Psoas muscle (tissue), 8 donors: ENCODE data around the gene MPV17L2. TPM values are rescaled to one million over a fixed set of nuclear protein-coding genes. Genes with fewer than 3 reads are reported as not detected.

ENCODE experiments used
- ATAC-seq, 4 donors: fragments of 200-7000 bp; cut with Tn5 transposase; one replicate each; pipeline ENCODE4 v1.9.1; 2020; ENCODE audit warnings: moderate library complexity in 3 of 4, mild to moderate bottlenecking in 2 of 4
- DNase-seq, 2 donors: peaks; one replicate each; pipeline ENCODE4 v3.0.0-alpha.2; 2020
- H3K27ac ChIP-seq: fragments of 200-600 bp; one replicate; pipeline ENCODE4 v1.8.0; 2022
- H3K27me3 ChIP-seq, 3 donors: fragments of 200-600 bp in 1 of 3; one replicate each; pipeline versions ENCODE4 v1.6.1 to v1.8.0; 2013 to 2022; ENCODE audit warnings: low read length in 2 of 3, mild to moderate bottlenecking in 2 of 3, moderate library complexity in 1 of 3; ENCODE audit not compliant: insufficient read depth in 3 of 3
- H3K36me3 ChIP-seq, 2 donors: fragments of 200-600 bp in 1 of 2; one replicate each; pipeline versions ENCODE4 v1.6.1 to v1.8.0; 2013 to 2022; ENCODE audit warnings: low read depth in 1 of 2, mild to moderate bottlenecking in 1 of 2, moderate library complexity in 1 of 2; ENCODE audit not compliant: insufficient read depth in 1 of 2
- H3K4me1 ChIP-seq: fragments of 200-600 bp; one replicate; pipeline ENCODE4 v1.8.0; 2022
- H3K4me3 ChIP-seq: fragments of 200-600 bp; one replicate; pipeline ENCODE4 v1.8.0; 2022; ENCODE audit warnings: mild to moderate bottlenecking
- H3K9me3 ChIP-seq: fragments of 200-600 bp; one replicate; pipeline ENCODE4 v1.8.0; 2022
- WGBS, 3 donors: extraction: QIAGEN DNeasy Blood & Tissue Kit; methylation state at CpG; one replicate each; pipeline versions ENCODE4 v1.1.6 to v1.1.7; 2013; 5-methylcytosine and 5-hydroxymethylcytosine counted together
- intact Hi-C, 2 donors: fragments of 100-400 bp; cut with DNase I; formaldehyde crosslinking; loops; one replicate each; pipeline versions ENCODE4 v1.11.0 to v1.14.2; 2022
- polyA plus RNA-seq, 3 donors: library from polyadenylated mRNA; stranded (reverse); fragments of 200-250 nt; gene quantifications; one replicate each; pipeline ENCODE4 v1.2.3, GENCODE V29; 2013
- total RNA-seq, 4 donors: library from RNA; stranded (reverse); fragmentation: NEBNext Ultra II Directional in 2 of 4; extraction: Animal tissue kit (Norgen Biotek cat#: 25700) in 2 of 4; gene quantifications; one replicate each; pipeline versions ENCODE4 v1.2.1 to v1.2.4, GENCODE V29; 2021 to 2023
- TF ChIP-seq, protein P1 (sequence below): fragments of 200-600 bp; IDR thresholded peaks from one replicate; pipeline ENCODE4 v1.8.0; 2022; ENCODE audit warnings: antibody characterized with exemption
- donor health status: healthy with polysubstance abuse.
- donor health status: DM: no; HTN: no; CAD: no; lungs with moderate emphysema.
- donor health status: Bipolar disorder and iron deficiency.
- donor health status: healthy.
- donor health status: DM: yes; HTN: yes; CAD: no.
- donor health status: DM: no; HTN: no; CAD: no.
- donor health status: DM: no; HTN: no; CAD: no.
- donor health status: DM: yes; HTN: yes; CAD: no.

Gene MPV17L2
- total and polyA plus RNA-seq, 7 donors, result 5.9 to 23.3 (median 12.7) TPM

DNA sequence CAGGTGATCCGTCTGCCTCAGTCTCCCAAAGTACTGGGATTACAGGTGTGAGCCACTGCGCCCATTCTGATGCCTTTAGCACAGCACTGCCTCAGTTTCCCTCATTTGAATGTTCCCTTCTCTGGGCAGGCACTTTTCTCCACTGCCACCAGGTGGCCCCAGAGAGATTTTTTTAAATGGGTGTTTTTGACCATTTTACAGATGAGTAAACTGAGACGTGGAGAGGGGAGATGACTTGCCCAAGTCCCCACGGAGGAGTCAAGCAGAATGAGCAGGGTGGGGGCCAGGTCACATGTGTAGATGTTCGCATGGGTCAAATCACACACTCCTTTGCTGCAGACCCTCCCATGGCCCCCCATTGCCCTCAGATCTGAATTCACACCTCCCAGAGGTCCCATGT lies 36.5 kb downstream of the MPV17L2 start:
- Histone ChIP-seq H3K36me3 (no peaks in the 10 kb centered on the region), H3K27me3 (peaks cover 0 to 25% (median 2%) of the 10 kb centered on the region in 3 donors), H3K9me3 (no peaks in the 10 kb centered on the region), H3K4me1 (peaks cover 27% of the 10 kb centered on the region), H3K4me3 (no peak overlapping the region), H3K27ac (no peak overlapping the region)
- WGBS, 3 donors, result 73 to 77% (median 73%) methylated on average over 5 of the region's 5 CpGs
- no peak for ATAC-seq
- TF ChIP-seq, protein P1, sequence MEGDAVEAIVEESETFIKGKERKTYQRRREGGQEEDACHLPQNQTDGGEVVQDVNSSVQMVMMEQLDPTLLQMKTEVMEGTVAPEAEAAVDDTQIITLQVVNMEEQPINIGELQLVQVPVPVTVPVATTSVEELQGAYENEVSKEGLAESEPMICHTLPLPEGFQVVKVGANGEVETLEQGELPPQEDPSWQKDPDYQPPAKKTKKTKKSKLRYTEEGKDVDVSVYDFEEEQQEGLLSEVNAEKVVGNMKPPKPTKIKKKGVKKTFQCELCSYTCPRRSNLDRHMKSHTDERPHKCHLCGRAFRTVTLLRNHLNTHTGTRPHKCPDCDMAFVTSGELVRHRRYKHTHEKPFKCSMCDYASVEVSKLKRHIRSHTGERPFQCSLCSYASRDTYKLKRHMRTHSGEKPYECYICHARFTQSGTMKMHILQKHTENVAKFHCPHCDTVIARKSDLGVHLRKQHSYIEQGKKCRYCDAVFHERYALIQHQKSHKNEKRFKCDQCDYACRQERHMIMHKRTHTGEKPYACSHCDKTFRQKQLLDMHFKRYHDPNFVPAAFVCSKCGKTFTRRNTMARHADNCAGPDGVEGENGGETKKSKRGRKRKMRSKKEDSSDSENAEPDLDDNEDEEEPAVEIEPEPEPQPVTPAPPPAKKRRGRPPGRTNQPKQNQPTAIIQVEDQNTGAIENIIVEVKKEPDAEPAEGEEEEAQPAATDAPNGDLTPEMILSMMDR, result peak; percentile 32
- intact Hi-C loops, result loop anchor here in 1 of 2 donors (10.0 kb wide), 1 partner anchor 185 kb away; the partner anchor contains the start of gene SSBP4
- no peak for DNase-seq

DNA sequence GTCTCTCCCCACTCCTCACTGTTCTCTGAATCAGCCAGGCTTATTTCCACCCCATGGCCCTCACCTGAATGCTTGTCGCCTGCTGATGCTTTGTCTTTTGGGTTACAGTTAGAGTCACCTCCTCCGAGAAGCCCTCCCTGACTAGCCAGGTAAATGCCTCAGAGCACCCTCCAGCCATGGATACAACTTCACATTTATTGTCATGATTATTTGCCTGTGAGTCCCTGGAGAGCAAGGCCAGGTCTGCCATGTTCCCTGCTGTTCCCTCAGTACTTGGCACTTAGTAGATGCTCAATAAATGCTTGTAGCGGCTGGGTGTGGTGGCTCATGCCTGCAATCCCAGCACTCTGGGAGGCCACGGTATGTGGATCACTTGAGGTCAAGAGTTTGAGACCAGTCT lies 36.9 kb downstream of the MPV17L2 start:
- H3K27ac ChIP-seq, result no peak overlapping the region
- H3K27me3 ChIP-seq, result peaks cover 0 to 25% (median 2%) of the 10 kb centered on the region in 3 donors
- no peaks in the 10 kb centered on the region for H3K36me3 ChIP-seq
- WGBS, 3 donors, result 68 to 78% (median 69%) methylated on average over 4 of the region's 4 CpGs
- H3K4me3 ChIP-seq, result no peak overlapping the region
- H3K9me3 ChIP-seq, result no peaks in the 10 kb centered on the region
- peaks cover 24% of the 10 kb centered on the region for H3K4me1 ChIP-seq
- no peak for DNase-seq
- no peak for ATAC-seq
- TF ChIP-seq, protein P1, result no peak
- intact Hi-C loops, result loop anchor here in 1 of 2 donors (10.0 kb wide), 1 partner anchor 185 kb away; the partner anchor contains the start of gene SSBP4

DNA sequence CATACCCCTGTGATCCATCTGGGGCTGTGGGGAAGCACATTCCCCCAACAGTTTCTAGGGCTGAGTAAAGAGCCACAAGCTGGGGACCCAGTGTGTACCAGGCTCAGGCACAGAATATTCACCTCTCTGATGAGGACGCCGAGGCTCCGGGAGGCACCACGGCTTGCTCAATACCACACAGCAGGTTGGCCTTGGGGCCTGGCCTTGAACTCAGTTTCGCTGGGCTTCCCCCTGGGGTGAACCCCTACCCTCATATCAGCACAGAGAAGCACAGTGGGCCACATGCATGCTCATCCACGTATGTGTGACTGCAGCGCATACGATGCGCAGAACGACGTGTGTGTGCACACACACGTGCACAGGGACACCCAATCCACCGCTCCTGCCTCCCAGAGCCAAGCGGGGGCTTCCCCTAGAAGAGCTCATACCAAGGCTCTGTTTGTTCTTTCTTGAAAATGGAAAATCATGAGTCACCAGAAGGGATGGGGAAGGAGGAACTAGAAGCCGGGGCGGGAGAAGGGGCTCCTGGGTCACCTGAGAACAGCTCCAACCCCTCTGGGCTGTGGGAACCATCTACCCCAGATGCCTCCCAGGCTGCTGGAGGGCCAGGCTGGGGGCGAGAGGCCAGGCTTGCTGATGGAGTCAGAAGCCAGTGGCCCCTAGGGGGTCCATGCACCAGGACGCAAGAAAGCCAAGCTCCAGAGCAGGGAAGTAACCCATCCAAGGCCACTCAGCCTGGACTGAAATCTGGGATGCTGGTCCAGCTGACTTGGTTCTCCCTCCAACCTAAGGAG lies 38.1 kb downstream of the MPV17L2 start:
- intact Hi-C loops, result no loop called here
- Histone ChIP-seq H3K36me3 (no peaks in the 10 kb centered on the region), H3K27ac (no peak overlapping the region), H3K9me3 (no peaks in the 10 kb centered on the region), H3K4me1 (peaks cover 17% of the 10 kb centered on the region), H3K4me3 (no peak overlapping the region), H3K27me3 (peaks cover 0 to 25% (median 2%) of the 10 kb centered on the region in 3 donors)
- DNase-seq (no peak), ATAC-seq (no peak)
- 59 to 62% (median 62%) methylated on average over 18 of the region's 18 CpGs for WGBS, 3 donors
- TF ChIP-seq, protein P1, result no peak

DNA sequence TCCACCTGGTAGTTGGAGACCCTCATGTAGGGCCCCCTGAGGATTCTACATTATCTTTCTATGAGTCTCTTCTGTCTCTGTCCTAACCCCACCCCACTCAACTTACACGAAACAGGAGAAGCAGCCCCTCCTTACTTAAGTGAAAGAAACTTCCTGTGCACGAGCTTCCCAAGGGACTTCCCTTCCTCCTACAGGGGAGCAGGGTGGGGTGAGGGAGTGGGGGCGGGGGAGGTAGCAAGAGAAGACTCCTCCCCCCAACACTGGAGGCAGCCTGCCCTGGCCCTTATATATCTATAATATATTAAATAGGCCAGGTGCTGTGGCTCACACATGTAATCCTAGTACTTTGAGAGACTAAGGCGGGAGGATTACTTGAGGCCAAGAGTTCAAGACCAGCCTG lies 38.8 kb downstream of the MPV17L2 start:
- Histone ChIP-seq H3K4me3 (no peak overlapping the region), H3K27ac (no peak overlapping the region), H3K4me1 (peaks cover 15% of the 10 kb centered on the region), H3K9me3 (no peaks in the 10 kb centered on the region), H3K27me3 (peaks cover 0 to 25% (median 2%) of the 10 kb centered on the region in 3 donors), H3K36me3 (no peaks in the 10 kb centered on the region)
- TF ChIP-seq, protein P1, result no peak
- no peak for DNase-seq
- intact Hi-C loops, result no loop called here
- ATAC-seq, result no peak
- WGBS, 3 donors, result 24 to 33% (median 31%) methylated on average over 3 to 4 of the region's 4 CpGs
